Measurements from ENCODE around the gene INSYN1. TPM values are rescaled to one million over a fixed set of nuclear protein-coding genes. Genes with fewer than 3 reads are reported as not detected.

Gene INSYN1
- total and polyA plus RNA-seq, 3 donors from 2014 or later = 8.9 to 18.9 (median 15.9) TPM

DNA sequence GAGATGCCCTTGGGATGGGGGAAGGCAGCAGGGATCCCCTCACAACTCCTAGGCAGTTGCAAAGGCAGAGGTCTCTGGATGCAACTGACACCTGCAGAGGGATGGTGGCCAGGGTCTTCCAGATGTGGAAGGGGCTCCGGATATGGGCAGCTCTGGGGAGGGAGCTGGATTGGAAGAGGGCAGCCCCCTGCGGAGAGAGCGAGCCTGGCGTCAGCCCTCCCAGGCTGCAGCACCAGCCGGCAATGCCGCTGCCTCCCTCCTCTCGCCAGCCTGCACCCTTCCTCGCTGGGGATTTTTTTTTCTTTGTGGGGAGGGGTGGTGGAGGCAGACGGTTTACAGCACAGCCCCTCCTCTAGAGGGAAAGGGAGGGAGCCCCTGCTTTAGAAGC, 1.6 kb downstream of the INSYN1 start:
- Histone ChIP-seq H3K36me3 (ENCODE audit: low read depth, missing control alignments) (no peaks in the 10 kb centered on the region), H3K4me3 (peak overlapping the region; percentile 68 to 69), H3K9me3 (no peaks in the 10 kb centered on the region), H3K27me3 (no peaks in the 10 kb centered on the region), H3K4me1 (peaks cover 29% of the 10 kb centered on the region), H3K27ac (no peak overlapping the region)
- no peak for DNase-seq
- 10% methylated on average over 9 of the region's 9 CpGs; no CpG with 5 or more reads in 1 of the 2 donors for WGBS, 2 donors
- TF ChIP-seq, protein P1, sequence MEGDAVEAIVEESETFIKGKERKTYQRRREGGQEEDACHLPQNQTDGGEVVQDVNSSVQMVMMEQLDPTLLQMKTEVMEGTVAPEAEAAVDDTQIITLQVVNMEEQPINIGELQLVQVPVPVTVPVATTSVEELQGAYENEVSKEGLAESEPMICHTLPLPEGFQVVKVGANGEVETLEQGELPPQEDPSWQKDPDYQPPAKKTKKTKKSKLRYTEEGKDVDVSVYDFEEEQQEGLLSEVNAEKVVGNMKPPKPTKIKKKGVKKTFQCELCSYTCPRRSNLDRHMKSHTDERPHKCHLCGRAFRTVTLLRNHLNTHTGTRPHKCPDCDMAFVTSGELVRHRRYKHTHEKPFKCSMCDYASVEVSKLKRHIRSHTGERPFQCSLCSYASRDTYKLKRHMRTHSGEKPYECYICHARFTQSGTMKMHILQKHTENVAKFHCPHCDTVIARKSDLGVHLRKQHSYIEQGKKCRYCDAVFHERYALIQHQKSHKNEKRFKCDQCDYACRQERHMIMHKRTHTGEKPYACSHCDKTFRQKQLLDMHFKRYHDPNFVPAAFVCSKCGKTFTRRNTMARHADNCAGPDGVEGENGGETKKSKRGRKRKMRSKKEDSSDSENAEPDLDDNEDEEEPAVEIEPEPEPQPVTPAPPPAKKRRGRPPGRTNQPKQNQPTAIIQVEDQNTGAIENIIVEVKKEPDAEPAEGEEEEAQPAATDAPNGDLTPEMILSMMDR (IDR thresholded peaks at IDR 0.05) = no peak
- TF ChIP-seq POLR2A (IDR thresholded peaks at IDR 0.05) = no peak
- intact Hi-C loops (cut with DNase I; ENCODE audit: low total_unique reads) = no loop called here

DNA sequence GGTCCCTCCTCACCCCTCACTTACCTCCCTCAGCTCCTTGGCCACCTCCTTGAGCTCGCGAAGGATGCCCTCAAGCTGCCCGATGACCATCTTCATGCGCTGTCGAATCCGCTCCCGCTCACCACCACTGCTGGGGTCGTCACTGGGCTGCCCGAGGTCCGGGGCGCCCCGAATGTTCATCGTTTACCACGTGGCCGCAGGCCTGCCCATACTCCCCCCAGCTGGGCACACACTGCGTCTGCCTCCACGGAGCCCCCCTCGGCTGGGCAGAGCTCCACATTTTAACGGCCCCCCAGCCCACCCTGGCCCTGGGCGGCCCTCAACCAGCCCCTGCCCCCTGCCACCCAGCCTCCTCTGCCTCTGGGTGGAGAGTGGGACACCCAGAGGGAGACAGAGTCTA, 2.2 kb downstream of the INSYN1 start:
- WGBS, 2 donors = 79 to 83% methylated on average over 19 to 20 of the region's 20 CpGs
- TF ChIP-seq, protein P1 (IDR thresholded peaks at IDR 0.05) = no peak
- no peak for TF ChIP-seq POLR2A (IDR thresholded peaks at IDR 0.05)
- no peaks in the 10 kb centered on the region for H3K27me3 ChIP-seq
- no peak for DNase-seq
- no peak overlapping the region for H3K4me3 ChIP-seq
- intact Hi-C loops (cut with DNase I; ENCODE audit: low total_unique reads) = no loop called here
- no peak overlapping the region for H3K27ac ChIP-seq
- no peaks in the 10 kb centered on the region for H3K9me3 ChIP-seq
- H3K4me1 ChIP-seq = peaks cover 29% of the 10 kb centered on the region
- H3K36me3 ChIP-seq (ENCODE audit: low read depth, missing control alignments) = no peaks in the 10 kb centered on the region

DNA sequence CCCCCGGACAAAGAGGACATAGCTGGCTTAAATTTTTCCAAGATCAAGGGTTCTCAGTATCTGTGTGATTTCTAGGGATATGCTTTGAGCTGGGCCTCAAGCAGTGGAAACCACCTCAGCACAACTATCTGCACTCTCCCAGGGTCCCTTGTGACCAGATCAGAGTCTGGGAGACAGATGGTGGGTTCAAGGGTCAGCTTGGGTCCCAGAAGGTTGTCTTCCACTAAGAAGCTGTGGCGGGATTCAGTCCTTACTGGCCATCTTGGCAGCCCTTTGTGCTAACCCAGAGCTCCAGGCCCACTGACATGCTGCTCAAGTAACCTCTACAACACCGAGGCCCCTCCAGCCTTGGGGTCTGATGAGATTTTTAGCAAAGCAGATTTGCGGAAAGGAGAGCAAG, 2.7 kb downstream of the INSYN1 start:
- Histone ChIP-seq H3K36me3 (ENCODE audit: low read depth, missing control alignments) (no peaks in the 10 kb centered on the region), H3K4me1 (peaks cover 29% of the 10 kb centered on the region), H3K27ac (no peak overlapping the region), H3K4me3 (no peak overlapping the region), H3K9me3 (no peaks in the 10 kb centered on the region), H3K27me3 (no peaks in the 10 kb centered on the region)
- no peak for TF ChIP-seq POLR2A (IDR thresholded peaks at IDR 0.05)
- TF ChIP-seq, protein P1 (IDR thresholded peaks at IDR 0.05) = no peak
- no peak for DNase-seq
- 66 to 78% methylated on average over 2 to 4 of the region's 4 CpGs for WGBS, 2 donors
- intact Hi-C loops (cut with DNase I; ENCODE audit: low total_unique reads) = no loop called here

DNA sequence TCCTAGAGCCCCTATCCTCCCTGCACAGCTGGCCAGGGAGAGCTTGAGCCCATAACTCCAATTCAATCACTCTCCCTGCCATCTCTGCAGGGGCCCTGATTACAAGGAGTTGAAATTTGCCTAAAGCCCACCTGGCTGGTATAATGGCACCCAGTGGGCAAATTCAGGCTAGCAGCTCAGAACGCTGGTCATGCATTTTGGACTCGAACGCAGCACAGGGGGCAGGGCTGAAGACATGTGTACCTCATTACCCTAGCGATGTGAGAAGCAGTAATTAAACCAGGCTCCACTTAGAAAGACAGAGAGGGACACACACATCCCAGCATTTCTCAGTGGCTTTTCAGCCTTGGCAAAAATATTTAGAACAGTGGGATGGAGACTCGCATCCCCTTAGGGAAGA, 3.2 kb downstream of the INSYN1 start:
- TF ChIP-seq POLR2A (IDR thresholded peaks at IDR 0.05) = no peak
- TF ChIP-seq, protein P1 (IDR thresholded peaks at IDR 0.05) = no peak
- intact Hi-C loops (cut with DNase I; ENCODE audit: low total_unique reads) = no loop called here
- no peak overlapping the region for H3K4me3 ChIP-seq
- no peak for DNase-seq
- H3K27me3 ChIP-seq = no peaks in the 10 kb centered on the region
- no peaks in the 10 kb centered on the region for H3K9me3 ChIP-seq
- H3K36me3 ChIP-seq (ENCODE audit: low read depth, missing control alignments) = no peaks in the 10 kb centered on the region
- WGBS, 2 donors = 78 to 82% methylated on average over 4 to 5 of the region's 5 CpGs
- no peak overlapping the region for H3K27ac ChIP-seq
- H3K4me1 ChIP-seq = peaks cover 29% of the 10 kb centered on the region

DNA sequence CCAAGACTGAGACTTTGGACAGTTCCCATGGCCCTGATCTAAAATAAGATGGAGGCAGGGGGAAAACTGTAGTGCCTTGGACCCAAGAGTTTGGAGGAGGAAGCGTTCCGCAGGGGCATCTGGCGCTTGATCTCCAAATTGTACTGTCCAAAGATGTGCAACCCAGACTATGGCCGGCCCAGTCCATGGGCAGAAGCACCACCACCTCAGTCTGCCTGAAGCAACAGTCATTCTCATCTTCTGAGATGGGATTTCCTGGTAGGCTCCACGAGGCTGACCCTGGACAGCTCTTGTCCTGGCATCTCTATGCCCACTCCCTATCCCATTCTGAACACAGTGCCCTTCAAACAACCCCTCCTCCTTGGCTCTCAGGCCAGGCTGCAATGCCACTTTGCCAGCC, 3.6 kb downstream of the INSYN1 start:
- Histone ChIP-seq H3K4me3 (no peak overlapping the region), H3K27me3 (no peaks in the 10 kb centered on the region), H3K9me3 (no peaks in the 10 kb centered on the region), H3K4me1 (peaks cover 29% of the 10 kb centered on the region), H3K27ac (no peak overlapping the region), H3K36me3 (ENCODE audit: low read depth, missing control alignments) (no peaks in the 10 kb centered on the region)
- intact Hi-C loops (cut with DNase I; ENCODE audit: low total_unique reads) = no loop called here
- TF ChIP-seq, protein P1 (IDR thresholded peaks at IDR 0.05) = no peak
- no peak for TF ChIP-seq POLR2A (IDR thresholded peaks at IDR 0.05)
- DNase-seq = no peak
- 84 to 92% methylated on average over 5 of the region's 5 CpGs for WGBS, 2 donors
